RPMI7951 (cell line): ENCODE measurements around the gene GPR146. TPM values are rescaled to one million over a fixed set of nuclear protein-coding genes. Genes with fewer than 3 reads are reported as not detected.

Experiments
- DNase-seq: peaks from one replicate; pipeline ENCODE4 v3.0.0-alpha.2; 2012; ENCODE audit warnings: low read depth
- total RNA-seq: library from RNA; depleted of rRNA; stranded (reverse); fragments of >200 nt; shearing (Covaris generic); gene quantifications from 2 replicates; pipeline ENCODE4 v1.2.3, GENCODE V29; 2014

Gene GPR146
- total RNA-seq, 1 experiment from 2014 or later, result 1.7 TPM

DNA sequence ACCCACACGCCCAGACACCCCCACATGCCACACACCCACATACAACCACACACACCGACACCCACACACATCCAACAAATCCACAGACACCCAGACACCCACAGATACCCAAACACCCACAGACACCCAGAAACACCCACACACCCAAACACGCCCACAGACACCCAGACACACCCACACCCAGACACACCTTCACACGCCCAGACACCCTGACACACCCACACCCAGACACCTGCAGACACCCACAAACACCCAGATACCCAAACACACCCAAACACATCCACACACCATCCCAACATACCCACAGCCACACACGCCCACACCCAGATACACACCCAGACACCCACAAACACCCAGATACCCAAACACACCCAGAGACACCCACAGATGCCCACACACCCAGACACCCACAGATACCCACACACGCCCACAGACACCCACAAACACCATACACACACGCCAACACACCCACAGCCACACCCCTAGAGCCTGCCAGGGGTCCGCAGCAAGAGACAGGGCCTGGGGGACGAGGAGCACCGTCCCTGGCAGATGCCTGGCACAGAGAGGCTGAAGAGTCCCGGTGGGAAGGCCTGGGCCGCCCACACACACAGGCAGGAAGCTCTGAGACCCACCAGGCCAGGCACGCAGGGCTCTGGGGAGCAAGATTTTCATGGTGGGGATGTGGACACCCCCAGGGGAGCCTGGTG lies 32.9 kb upstream of the GPR146 start:
- no peak for DNase-seq

DNA sequence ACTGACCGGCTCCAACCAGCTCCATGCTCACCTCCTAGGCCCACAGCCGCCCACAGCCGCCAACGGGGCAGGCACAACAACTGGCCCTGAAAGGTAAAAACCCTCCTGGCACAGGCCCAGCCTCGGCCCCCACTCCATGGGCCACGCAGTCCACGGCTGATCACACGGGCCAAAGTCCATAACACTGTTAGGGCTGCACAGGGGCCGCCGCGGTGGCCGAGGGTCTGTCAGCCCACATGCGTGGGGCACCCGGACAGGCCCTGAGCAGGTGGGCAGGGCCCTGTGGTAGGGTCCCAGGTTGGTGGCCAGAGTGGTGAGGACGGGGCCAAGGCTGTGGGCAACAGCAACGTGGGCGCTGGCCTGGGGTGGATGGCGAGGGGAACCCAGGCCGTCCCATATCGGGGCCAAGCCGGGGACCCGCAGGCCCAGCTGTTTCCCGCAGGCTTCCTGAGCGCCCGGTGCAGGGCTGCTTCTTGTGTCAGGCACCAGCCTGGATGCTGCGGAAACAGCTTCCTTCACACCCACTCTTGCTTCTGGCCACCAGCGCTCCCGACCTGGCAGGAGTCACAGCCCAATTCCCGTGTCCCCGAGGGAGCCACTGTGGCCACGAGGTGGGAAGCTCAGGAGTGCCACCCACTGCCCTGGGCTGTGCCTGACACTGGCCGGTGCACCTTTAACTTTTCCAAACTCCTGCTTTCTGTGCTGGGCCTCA lies 32.2 kb upstream of the GPR146 start:
- no peak for DNase-seq

DNA sequence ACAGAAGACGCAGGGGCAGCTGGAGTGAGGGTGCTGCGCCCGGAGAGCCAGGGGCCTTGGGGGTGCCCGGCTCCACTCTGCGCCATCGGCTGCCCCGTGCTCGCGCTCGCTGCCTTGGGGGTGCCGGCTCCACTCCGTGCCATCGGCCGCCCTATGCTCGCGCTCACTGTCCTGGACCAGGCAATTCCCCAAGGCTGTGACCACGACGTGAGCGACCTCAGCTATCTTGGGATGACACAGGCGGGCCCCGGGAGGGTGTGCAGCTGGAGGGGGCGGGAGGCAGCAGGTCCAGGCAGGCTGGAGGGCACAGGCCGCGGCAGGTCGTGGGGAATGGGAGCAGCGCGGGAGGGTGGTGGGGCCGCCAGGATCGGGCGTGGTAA lies 31.6 kb upstream of the GPR146 start:
- DNase-seq, result no peak

DNA sequence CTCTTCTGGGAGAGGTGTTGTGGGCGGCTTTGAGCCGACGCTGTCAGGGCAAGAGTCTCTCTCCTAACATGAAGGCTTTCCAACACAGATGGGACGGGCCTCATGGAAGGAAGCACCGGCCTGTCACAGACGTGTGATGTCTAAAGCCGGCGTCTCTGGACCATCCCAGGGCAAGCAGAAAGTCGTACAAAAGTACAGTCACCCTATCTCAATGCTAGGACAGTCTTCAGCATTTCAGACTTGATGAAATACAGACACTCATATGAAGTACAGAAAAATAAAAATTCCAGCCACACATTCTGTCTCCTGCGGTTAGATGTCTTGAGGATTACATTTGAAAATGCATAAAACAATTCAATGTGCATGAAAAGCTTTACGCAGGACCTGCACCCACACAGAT lies 30.8 kb upstream of the GPR146 start:
- no peak for DNase-seq

DNA sequence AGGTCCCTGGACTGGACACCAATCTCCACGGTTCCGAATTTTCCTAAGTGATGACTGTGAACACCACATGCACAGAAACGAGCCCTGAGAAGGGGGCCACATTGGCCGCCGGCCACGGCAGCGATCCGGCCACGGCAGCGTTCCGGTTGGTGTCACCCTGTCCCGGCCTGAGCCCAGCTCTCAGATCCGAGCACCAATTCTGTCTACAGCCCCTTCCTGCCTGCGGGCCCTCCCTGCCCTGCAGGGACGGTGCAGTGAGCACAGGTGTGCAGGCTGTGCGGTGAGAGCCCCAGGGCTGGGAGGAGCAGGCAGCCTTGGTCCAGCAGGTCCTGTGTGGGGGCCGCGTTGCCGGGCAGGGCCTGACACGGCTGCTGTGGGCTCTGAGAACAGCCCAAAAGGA lies 29.7 kb upstream of the GPR146 start:
- no peak for DNase-seq

DNA sequence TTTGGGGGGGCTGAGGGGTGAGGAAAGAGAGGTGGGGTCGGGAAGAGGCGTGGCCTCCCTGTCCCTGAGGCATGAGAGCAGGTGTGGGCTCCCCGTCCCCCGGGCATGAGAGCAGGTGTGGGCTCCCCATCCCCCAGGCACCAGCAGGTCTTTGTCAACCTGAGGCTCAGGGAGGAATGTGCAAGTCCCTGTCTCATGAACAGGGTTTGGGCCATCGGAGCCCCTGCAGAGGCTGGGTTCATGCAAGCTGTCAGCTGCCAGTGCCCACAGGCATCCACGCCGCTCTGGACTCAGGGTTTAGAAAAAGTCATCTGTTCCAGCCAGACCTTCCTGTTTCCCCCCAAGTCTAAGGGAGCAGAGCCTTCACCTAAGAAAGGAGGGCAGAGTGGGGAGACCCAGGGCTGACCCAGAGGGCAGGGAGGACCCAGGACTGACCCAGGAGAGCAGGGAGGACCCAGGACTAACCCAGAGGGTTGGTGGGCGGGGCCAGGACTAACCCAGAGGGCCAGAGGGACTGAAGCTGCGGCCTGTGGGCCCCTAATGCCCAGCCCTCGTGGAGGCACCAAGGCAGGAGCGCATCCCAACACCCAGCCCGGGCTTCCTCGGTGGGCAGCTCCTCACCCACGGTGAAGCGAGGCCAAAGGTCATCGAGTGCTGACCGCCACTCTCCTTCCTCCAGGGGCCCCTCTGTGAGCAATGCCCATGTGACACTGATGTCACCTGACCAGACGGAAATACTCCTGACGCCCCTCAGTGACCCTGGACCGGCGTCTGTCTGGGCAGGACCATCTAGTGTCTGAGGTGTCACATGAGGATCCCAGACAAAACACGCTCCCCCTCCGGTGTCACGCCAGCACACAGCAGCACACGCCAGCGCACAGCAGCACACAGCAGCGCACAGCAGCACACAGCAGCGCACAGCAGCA lies 28.9 kb upstream of the GPR146 start:
- no peak for DNase-seq

DNA sequence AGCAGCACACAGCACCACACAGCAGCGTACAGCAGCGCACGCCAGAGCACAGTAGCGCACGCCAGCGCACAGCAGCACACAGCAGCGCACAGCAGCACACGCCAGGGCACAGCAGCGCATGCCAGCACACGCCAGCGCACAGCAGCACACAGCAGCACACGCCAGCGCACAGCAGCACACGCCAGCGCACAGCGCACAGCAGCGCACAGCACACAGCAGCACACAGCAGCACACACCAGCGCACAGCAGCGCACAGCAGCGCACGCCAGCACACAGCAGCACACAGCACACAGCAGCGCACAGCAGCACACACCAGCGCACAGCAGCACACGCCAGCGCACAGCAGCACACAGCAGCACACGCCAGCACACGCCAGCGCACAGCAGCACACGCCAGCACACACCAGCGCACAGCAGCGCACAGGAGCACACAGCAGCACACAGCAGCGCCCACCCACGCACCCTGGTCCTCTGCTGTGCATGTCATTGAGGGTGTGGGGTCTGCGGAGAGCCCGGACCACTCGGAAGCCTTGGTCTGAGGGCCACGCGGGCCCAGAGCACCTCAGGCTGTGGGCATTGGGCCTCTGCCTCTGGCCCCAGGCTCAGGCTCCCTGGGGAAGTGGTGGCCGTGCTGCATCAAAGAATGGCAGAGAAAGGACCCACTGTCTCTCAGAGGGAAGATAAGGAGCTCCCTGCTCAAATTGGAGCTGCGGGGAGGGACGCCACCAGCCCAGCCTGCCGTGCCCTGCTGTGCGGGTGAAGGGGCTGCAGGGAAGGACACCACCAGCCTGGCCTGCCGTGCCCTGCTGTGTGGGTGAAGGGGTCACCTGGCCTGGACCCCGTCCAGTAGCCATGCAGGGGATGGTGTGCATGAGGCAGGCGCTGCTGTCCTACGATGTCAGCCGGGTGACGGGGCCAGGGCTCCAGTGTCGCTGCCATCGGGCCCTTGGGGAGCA lies 27.5 kb upstream of the GPR146 start:
- DNase-seq, result no peak

DNA sequence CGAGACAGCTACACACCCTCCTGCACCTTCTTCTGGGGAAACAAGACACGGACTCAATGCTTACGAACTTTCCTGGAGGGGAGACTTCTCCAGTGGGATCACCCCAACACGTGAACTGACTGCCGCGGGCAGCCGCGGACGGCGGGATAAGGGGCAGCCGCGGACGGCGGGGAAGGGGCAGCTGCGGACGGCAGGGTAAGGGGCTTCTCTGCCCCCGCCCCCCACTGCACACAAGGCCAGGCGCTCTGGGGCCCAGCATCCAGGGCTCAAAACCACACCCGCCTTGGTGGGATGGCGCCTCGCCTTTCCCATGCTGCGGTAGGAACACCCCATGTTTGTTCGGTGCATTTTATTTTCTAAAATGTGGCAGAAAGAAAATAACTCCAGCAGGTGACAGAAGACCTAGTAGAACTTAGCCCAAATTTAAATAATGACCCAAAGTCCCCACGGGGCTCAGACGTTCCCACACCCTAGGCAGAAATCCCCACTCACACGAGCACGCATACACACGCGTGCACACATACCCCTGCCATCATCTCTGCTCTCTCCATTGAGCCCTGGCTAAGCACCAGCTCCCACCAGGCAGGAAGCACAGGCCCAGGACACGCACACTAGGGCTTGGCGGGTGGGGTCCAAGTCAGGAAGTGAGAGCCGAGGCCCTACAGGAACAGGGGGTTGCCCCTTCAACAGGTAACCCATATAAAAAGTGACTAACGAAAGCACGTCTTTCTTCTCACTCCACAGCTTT lies 26.6 kb upstream of the GPR146 start:
- no peak for DNase-seq

DNA sequence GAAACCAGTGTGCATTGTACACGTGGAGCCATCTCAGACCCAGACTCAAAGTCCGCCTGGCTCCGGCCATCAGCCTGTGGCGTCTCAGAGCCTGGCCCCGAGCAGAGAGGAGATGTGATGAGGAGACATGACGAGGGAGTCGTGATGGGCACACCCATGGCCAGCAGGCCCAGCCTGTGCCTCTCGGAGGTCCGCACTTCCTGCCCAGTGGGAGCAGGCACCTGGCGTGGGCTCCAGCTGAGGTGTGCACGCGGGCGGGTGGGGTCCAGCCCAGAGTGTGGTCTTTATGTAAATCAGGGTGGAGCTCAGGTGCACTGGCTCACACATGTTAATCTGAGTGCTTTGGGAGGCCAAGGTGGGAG lies 26.0 kb upstream of the GPR146 start:
- DNase-seq, result no peak

DNA sequence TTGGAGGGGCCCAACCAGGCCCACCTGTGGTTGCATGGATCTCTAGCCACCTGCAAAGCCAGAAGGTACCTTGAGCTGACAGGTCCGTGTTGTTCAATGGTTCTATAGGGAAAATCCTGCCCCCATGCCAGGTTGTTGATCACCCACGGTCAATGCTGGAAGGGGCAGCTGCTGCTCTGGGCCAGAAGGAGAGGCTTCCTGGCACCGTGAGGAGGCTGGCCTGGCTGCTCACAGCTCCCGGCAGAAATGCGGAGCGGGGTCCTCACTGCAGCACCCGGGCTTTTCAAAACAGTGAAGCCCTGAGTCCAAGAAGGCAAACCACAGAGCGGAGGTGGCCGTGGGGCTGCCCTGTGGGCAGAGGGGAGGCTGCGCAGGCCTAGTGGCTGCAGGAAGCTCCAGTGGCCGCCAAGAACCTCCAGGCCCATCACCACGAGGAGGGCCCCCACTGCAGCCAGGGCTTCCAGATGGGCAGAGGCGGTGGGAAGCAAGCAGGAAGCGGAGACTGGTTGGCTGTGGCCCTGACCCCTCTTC lies 25.0 kb upstream of the GPR146 start:
- DNase-seq, result no peak

DNA sequence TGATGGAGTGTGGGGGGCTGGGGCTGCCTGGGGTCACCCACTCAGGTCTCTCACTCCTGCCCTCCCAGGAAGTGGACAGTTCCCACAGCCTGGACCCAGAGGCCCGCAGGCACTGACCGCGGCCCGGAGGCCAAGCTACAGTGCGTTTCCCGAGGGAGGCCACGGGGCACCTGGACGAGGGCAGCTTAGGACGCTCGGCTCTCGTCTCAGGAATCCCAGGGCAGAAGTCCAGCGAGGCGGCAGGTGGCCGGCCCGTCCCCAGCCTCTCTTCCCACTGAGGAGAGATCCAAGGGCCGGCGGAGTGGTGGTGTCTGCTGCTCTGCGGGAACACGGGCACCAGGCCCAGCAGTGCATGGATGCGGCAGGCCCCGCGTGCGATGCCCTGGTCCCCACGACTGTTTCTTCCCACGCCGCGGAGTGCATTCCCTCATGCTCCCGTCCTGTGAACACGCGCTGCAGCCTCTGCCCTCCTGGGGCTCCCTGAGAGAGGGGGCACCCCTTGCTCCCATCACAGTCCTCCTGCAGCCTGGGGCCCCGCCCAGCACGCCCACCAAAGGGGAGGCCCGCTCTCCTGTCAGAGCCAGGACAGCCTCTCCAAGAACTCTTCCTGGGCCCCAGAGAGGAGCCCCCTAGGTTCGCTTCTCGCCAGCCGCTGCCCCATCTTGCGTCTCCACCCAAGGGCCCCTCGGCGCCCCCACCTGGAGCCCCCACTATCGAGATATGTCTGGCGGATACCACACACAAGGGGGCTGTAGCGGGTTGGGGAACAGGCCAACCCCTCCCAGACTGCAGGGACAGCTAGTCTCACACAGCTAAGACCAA lies 24.3 kb upstream of the GPR146 start:
- no peak for DNase-seq

DNA sequence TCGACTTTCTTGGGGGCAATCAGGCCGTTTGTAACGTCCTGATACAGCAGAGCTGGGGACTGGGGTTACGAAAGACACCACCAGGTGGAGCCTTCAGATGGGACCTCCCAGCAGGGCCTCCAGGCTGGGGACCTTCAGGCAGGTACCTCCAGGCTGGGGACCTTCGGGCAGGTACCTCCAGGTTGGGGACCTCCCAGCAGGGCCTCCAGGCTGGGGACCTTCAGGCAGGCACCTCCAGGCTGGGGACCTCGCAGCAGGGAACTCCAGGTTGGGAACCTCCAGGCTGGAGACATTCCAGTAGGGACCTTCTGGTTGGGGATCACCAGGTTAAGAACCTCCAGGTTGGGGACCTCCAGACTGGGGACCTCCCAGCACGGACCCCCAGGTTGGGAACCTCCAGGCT lies 23.5 kb upstream of the GPR146 start:
- no peak for DNase-seq

DNA sequence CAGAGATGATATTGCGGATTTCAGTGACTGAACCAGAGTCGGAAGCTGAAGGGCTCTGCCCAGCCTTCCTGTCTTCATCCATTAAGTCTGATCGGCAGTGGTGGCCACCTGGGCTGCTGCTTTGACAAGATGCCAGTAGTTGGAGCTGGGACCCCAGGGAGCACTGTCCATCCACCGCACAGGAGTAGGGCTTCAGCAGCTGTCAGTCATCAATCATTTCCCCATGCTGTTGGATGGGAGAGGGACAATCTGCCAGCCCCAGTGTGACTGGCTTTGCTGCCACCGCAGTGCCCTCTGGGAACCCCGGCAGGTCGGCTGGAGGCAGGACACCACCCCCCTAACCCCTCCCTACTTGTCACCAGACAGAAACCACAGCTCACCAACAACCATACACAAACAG lies 23.0 kb upstream of the GPR146 start:
- no peak for DNase-seq

DNA sequence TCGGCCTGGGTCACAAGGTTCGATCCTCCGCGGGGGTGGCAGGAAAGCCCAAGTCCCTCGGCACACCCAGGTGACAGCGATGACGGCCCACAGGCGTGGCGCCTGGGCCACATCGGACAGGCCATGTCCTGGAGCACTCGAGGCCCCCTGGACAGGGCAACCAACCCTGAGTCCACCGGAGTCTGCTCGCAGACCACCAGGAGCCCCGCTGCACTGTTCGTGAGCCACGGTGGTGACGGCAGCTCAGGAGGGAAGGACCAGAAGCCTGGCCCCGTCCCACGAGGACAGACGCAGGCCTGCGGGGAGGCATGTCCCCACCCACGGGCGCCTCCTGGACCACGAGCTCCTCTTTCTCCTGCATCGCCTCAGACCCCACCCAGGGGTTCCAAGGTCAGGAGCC lies 22.4 kb upstream of the GPR146 start:
- no peak for DNase-seq

DNA sequence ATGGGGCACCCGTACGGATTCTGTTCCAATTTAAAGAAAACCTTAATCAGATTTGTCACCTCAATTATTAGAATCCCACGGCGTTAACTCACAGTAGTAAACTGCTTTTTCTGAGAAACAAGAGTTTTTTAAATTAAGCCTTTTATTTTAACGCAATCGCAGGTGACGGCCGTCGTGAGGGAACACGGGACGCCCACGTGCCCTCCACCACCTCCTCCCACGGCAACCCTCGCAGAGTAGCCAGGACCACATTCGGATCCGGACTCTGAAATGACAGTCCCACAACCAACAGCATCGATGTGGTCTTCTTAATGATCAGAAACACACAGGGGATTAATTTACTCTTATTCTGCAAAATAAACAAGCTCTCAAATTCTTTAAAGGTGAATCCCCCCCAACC lies 22.0 kb upstream of the GPR146 start:
- DNase-seq, result no peak

DNA sequence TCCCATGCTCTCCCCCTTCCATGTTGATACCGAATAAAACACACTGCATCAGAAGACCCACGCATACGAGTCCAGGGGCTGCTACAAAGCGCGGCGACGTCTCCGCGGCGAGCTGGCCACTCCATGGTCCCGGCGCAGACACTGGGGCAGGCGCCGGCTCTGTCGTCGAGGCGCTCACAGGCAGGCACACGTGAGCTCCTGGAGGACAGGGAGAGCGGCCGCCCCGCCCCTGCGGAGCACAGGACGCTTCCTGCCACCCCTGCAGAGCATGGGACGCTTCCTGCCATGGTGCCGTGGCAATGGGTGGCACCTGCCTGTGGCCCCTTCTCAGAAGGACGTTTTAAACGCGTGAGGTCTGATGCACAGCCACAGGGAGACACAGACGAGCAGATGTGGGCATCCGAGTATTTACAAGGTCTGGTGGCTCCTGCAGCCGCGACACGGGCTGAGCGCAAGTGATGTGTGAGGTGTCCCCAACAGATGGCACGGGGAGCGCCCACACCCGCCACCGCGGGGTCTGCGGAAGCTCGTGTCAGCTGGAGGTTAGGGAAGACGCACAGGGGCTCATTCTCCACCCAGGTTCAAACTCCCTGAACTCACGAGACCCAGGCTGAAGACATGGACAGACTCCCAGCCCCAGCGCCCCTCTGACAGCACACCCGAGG lies 21.4 kb upstream of the GPR146 start:
- DNase-seq, result no peak

DNA sequence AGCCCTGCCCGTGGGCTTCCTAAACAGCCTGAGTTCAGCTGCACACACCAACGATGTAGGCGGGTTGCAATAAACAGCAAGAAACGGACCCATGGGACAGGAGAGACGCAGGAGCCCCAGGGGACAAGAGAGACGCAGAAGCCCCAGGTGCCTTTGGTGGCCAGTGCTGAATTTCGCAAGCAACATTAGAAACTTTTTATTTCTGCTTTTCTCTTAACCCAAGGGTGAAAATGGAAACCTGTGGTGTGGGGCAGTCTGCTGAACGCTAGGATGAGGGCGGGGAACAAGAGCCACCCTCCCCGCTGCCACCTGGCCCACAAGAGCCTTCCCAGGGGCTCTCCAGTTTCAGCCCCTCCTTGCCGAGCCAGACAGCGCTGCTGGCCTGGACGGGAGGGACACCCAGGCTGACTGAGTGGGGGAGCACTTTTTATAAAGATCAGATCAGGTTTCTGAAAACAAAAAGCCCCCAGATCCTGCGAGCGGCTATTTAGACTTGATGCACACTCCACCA lies 20.0 kb upstream of the GPR146 start:
- no peak for DNase-seq

DNA sequence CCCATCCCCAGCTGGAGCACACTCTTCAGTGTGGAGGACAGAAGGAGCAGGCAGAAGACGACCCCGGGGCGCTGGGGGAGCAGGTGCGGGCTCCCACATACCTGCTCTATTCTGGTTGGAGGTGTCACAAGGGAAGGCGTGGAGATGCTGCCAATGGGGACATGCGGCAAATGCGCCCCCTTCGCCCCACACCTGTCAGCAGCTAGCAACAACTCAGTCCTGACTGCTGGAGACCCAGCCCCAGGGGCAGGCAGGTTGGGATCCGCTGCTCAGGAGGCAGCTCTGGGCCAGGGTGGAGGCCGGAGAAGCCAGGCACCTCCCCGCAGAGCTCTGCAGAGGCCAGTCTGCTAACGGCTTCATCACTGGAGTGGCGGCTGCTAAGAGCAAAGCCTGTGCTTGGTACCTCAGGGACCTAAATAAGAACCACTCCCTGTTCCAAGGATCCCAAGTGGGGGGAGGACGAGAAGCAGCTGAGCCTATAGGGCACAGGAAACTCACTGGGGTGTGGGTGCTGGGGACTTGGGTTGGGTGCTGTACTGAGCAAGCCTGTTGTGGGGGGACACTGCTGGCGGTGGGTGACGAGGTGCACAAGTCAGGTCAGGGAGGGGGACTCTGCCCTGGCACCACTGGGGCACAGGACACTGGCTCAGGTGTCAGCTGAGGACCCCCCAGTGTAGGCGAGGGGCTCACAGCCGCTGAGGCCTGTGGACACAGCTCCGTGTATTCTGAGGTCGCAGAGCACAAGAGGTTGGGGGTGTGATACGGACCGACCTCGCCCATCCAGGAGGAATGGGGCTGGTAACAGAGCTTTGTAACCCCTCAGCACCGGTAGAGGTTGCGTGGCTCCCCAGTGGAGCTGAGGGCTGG lies 19.2 kb upstream of the GPR146 start:
- DNase-seq, result no peak
